A673 (cell line): ENCODE results near the gene WBP4.

Experiments
- CTCF ChIP-seq: fragments of 300-800, 200-600 bp; sonication (generic); conservative IDR thresholded peaks from 2 replicates; pipeline ENCODE4 v1.5.1; 2017; ENCODE audit warnings: low read depth, mild to moderate bottlenecking, antibody characterized with exemption, low read length, moderate library complexity, mixed read lengths
- EZH2 ChIP-seq: fragments of 200-600 bp; sonication (generic); IDR thresholded peaks from 2 replicates; pipeline ENCODE4 v1.6.1; 2017; ENCODE audit warnings: borderline replicate concordance, low read depth, mild to moderate bottlenecking, mixed read lengths, antibody characterized with exemption, low read length; ENCODE audit not compliant: poor library complexity, severe bottlenecking

- TF ChIP-seq CTCF = no peak
- no peak for TF ChIP-seq EZH2
Observed at GRCh38 chr13:41077475-41077874, 16.2 kb downstream of the WBP4 start.
